HG03354 (cell line): ENCODE measurements around the gene RRP7A.
"Not testable (repeated sequence)": the region's sequence is repeated elsewhere in the genome, so short reads cannot be mapped to it uniquely, and the experiment has no call there.

Experiments used
- ATAC-seq: cut with Tn5 transposase; IDR thresholded peaks from one replicate; pipeline ENCODE4 v1.9.1; 2021; ENCODE audit warnings: mild to moderate bottlenecking; ENCODE audit not compliant: unreplicated experiment, poor library complexity, severe bottlenecking

The RRP7A gene, protein sequence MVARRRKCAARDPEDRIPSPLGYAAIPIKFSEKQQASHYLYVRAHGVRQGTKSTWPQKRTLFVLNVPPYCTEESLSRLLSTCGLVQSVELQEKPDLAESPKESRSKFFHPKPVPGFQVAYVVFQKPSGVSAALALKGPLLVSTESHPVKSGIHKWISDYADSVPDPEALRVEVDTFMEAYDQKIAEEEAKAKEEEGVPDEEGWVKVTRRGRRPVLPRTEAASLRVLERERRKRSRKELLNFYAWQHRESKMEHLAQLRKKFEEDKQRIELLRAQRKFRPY

GRCh38 chr22:42519525-42520401, at the start of gene RRP7A:
RRP7A (minus strand) TSS chr22:42519796; CDS start chr22:42519786, 10 bp downstream.
- peak; percentile 80 for ATAC-seq

GRCh38 chr22:42567950-42568349, 48.4 kb upstream of the RRP7A start:
- ATAC-seq, result not testable (repeated sequence)

GRCh38 chr22:42565956-42566355, 46.4 kb upstream of the RRP7A start:
- ATAC-seq, result no peak

DNA sequence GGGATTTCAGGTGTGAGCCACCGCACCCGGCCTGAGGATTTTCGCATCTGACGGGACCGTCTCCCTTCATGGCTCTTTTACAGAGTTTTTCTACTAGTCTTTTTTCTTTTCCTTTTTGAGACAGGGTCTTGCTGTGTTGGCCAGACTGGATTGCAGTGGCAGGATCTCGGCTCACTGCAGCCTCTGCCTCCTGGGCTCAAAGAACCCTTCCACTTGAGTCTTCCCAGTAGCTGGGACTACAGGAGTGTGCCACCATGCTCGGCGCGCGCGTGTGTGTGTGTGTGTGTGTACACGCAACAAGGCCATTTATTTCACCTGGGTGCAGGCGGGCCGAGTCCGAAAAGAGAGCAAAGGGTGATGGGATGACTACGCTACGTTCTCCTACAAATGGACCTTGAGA, 45.1 kb upstream of the RRP7A start:
- ATAC-seq, result no peak

GRCh38 chr22:42563943-42564342, 44.3 kb upstream of the RRP7A start:
- ATAC-seq, result not testable (repeated sequence)

DNA sequence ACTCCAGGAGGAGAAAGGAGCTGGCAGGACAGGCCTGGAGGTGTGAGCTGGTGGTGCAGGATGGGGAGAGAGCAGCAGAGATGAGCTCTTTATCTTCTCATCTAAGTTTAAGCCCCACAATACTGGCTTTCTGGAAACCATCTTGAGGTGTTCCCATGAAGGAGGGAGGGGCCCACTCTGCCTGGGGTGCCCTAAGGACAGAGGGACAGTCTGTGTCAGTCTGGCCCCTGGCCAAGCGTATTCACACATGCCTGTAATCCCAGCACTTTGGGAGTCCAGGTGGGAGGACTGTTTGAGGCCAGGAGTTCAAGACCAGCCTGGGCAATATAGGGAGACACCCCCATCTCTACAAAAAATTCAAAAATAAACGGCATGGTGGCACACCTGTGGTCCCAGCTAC, 43.1 kb upstream of the RRP7A start:
- ATAC-seq, result no peak

- ATAC-seq, result no peak
Observed at GRCh38 chr22:42562279-42562678, 42.7 kb upstream of the RRP7A start.

GRCh38 chr22:42561856-42562255, 42.3 kb upstream of the RRP7A start:
- ATAC-seq, result no peak

DNA sequence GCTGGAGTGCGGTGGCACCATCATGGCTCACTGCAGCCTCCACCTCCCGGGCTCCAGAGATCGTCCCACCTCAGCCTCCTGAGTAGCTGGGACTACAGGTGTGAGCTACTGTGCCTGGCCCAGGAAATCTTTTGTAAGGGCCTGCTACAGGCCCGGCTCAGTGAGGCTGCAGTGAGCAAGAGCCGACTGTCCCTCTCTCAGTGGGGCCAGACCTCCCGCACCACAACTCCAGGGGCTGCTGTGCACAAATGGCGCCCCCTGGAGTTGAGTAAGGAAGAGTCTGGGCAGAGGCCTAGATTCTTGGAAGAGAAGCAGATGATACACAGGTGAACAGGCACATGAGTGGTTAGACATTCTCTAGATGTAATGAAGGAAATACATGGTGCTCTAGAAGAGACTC, 41.2 kb upstream of the RRP7A start:
- no peak for ATAC-seq

- no peak for ATAC-seq
Observed at GRCh38 chr22:42560381-42560780, 40.8 kb upstream of the RRP7A start.

- ATAC-seq, result no peak
Observed at GRCh38 chr22:42553475-42554361, 34.1 kb upstream of the RRP7A start, which contains the start of gene SERHL2. SERHL2 (plus strand) TSS chr22:42553956; CDS start chr22:42554021, 65 bp downstream.

DNA sequence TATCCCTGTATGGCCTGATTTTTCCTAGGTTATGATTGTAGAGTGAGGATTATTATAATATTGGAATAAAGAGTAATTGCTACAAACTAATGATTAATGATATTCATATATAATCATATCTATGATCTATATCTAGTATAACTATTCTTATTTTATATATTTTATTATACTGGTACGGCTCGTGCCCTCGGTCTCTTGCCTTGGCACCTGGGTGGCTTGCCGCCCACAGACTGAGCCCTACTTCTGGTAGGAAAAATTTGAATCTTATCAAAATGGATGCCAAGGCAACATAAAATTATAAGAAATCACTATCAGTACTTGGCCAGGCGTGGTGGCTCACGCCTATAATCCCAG, 32.7 kb upstream of the RRP7A start:
- not testable (repeated sequence) for ATAC-seq

DNA sequence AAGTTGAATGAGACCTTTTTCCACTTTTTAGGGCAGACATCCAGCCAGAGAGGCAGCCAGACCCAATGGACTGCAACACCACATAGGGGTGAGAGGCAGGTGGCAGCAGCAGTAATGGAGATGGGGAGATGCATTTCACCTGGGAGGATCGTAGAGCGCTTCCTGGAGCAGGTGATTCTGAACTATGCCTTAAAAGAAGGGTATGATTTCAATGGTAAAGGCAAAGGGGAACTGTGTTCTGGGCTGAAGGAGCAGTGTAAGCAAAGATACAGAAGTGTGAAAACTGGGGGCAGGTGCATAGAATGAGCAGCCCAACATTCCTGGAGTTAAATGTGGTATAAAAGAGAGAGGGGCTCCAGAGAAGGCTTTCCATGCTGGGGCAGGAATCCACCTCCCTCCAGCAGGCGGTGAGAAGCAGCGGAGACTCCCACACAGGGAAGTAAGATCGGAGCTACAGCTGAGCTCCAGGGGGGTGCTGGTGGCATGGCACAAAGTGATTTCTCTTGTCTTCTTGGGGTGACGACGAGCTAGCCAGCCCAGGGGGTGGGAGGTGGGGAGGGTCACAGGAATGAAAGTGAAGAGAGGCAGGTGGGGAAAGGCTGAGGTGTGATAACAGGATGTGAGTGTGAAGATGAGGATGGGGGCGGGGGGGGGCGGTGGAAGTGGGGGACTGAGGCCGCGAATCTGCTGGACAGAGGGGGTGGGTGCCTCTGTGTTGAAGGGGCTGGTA, 29.9 kb upstream of the RRP7A start:
- no peak for ATAC-seq

DNA sequence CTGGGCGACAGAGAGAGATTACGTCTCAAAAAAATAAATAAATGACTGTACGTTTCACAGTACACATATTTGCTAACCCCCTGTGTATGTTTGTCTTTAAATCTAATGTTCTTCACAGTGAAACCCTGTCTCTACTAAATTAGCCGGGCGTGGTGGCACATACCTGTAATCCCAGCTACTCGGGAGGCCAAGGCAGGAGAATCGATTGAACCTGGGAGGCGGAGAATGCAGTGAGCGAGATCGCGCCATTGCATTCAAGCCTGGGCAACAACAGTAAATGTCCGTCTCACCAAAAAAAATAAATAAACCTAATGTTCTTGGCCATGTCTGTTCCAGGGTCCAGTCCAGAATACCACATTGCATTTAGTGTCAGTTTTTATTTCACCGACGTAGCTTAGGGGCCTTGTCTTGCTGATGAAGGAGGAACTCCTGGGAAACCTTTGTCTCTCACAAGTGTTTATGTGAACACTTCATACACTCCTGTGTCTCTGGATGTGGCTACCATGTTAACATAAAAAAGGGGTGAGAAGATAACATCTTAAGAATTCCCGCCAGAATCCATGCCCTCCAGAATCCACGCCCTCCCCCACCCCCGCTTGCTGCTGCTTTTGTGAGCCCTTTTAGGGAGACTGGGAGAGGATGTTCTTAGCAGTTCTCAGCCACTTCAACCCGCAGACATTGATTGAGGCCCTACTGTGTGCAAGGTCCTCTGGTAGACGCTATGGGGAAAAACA, 29.2 kb upstream of the RRP7A start:
- ATAC-seq, result no peak

- not testable (repeated sequence) for ATAC-seq
Observed at GRCh38 chr22:42548126-42548525, 28.5 kb upstream of the RRP7A start.

- ATAC-seq, result no peak
Observed at GRCh38 chr22:42547562-42547961, 28.0 kb upstream of the RRP7A start.

GRCh38 chr22:42544686-42545085, 25.1 kb upstream of the RRP7A start:
- no peak for ATAC-seq

DNA sequence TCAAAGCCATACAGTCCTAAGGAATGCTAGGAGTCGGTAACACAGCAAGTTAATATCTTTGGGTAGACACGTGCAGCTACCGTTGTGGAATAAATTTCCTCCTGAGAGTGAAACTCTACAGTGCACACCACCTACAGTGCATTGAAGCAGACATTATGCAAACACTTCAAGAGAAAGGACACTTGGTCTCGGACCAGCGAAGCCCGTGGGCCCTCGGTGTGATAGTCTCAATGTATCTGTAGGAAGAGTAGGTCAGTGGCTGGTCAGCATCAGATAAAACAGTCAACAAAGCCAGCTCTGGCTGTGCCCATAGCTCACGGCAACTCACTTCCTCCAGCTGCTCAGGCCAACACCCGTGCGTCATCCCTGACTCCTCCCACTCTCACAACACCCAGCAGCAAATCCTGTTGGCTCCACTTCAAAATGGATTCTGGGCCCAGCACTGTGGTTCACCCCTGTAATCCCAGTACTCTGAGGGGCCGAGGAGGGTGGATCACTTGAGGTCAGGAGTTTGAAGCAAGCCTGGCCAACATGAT, 19.7 kb upstream of the RRP7A start:
- ATAC-seq, result not testable (repeated sequence)
